Osteoblast (primary cell): ENCODE measurements around the gene ACBD6. TPM values are rescaled to one million over a fixed set of nuclear protein-coding genes. Genes with fewer than 3 reads are reported as not detected.

Experiments used
- DNase-seq: peaks from one replicate; pipeline ENCODE4 v3.0.0; 2011; ENCODE audit warnings: low spot score, mixed read lengths; ENCODE audit not compliant: insufficient read length; ENCODE audit errors: missing footprints
- H2AFZ ChIP-seq: 2 replicates; pipeline ENCODE4 v1.6.0; 2011; ENCODE audit warnings: mild to moderate bottlenecking, low read length
- H3K27ac ChIP-seq: 2 replicates; pipeline ENCODE4 v1.5.1; 2011; ENCODE audit warnings: mild to moderate bottlenecking, low read depth, low read length, moderate library complexity
- H3K27me3 ChIP-seq: 2 replicates; pipeline ENCODE4 v1.6.0; 2012; ENCODE audit warnings: mild to moderate bottlenecking, control low read depth, inconsistent platforms, low read length, moderate library complexity; ENCODE audit not compliant: insufficient read depth
- H3K36me3 ChIP-seq: 2 replicates; pipeline ENCODE4 v1.5.1; 2011; ENCODE audit warnings: mild to moderate bottlenecking, low read length, control low read depth, moderate library complexity; ENCODE audit not compliant: insufficient read depth
- H3K4me1 ChIP-seq: 2 replicates; pipeline ENCODE4 v1.5.1; 2011; ENCODE audit warnings: mild to moderate bottlenecking, low read length, control low read depth, moderate library complexity; ENCODE audit not compliant: insufficient read depth
- H3K4me2 ChIP-seq: 2 replicates; pipeline ENCODE4 v1.6.0; 2011; ENCODE audit warnings: mild to moderate bottlenecking, low read length; ENCODE audit not compliant: insufficient read depth
- H3K4me3 ChIP-seq: fragments of 200-600 bp; sonication (generic); 3 replicates; pipeline ENCODE4 v1.5.1; 2012; ENCODE audit warnings: mild to moderate bottlenecking, low read length, inconsistent platforms; ENCODE audit not compliant: insufficient read depth
- H3K79me2 ChIP-seq: 2 replicates; pipeline ENCODE4 v1.6.0; 2012; ENCODE audit warnings: mild to moderate bottlenecking, low read length, control low read depth, inconsistent platforms; ENCODE audit not compliant: insufficient read depth
- H3K9me3 ChIP-seq: 2 replicates; pipeline ENCODE4 v1.5.1; 2011; ENCODE audit warnings: low read depth, low read length, control low read depth
- H4K20me1 ChIP-seq: 2 replicates; pipeline ENCODE4 v1.6.0; 2012; ENCODE audit warnings: mild to moderate bottlenecking, low read length, control low read depth; ENCODE audit not compliant: insufficient read depth
- total RNA-seq: library from RNA; depleted of rRNA; stranded (reverse); fragments of >200 nt; gene quantifications from 2 replicates; pipeline ENCODE4 v1.2.3, GENCODE V29; 2012
- TF ChIP-seq, protein P1 (sequence below): IDR thresholded peaks from 2 replicates; pipeline ENCODE4 v1.5.1; 2011; ENCODE audit warnings: mild to moderate bottlenecking, low read depth, low read length, moderate library complexity; ENCODE audit errors: extremely low read depth

Gene ACBD6
- total RNA-seq, 1 donor: 55.7 TPM

DNA sequence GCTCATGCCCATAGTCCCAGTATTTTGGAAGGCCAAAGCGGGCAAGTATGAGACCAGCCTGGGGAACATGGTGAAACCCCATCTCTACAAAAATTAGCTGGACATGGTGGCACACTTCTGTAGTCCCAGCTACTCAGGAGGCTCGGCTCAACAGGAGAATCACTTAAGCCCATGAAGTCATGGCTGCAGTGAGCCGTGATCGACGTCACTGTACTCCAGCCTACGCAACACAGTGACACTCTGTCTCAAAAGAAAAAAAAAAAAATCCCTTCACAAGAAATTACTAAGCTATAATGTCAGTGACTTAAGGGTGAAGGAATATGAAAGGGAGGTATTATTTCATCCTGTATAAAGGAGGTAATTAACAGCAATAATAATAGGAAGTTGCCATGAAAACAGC, 99.8 kb downstream of the ACBD6 start:
- H3K4me3 ChIP-seq: no peak overlapping the region
- H3K4me1 ChIP-seq: no peaks in the 10 kb centered on the region
- no peak overlapping the region for H3K4me2 ChIP-seq
- TF ChIP-seq, protein P1, sequence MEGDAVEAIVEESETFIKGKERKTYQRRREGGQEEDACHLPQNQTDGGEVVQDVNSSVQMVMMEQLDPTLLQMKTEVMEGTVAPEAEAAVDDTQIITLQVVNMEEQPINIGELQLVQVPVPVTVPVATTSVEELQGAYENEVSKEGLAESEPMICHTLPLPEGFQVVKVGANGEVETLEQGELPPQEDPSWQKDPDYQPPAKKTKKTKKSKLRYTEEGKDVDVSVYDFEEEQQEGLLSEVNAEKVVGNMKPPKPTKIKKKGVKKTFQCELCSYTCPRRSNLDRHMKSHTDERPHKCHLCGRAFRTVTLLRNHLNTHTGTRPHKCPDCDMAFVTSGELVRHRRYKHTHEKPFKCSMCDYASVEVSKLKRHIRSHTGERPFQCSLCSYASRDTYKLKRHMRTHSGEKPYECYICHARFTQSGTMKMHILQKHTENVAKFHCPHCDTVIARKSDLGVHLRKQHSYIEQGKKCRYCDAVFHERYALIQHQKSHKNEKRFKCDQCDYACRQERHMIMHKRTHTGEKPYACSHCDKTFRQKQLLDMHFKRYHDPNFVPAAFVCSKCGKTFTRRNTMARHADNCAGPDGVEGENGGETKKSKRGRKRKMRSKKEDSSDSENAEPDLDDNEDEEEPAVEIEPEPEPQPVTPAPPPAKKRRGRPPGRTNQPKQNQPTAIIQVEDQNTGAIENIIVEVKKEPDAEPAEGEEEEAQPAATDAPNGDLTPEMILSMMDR: no peak
- H3K27me3 ChIP-seq: no peaks in the 10 kb centered on the region
- H4K20me1 ChIP-seq: no peaks in the 10 kb centered on the region
- no peaks in the 10 kb centered on the region for H3K9me3 ChIP-seq
- no peaks in the 10 kb centered on the region for H3K36me3 ChIP-seq
- H3K79me2 ChIP-seq: no peaks in the 10 kb centered on the region
- H2AFZ ChIP-seq: no peak overlapping the region
- DNase-seq: no peak
- no peak overlapping the region for H3K27ac ChIP-seq

DNA sequence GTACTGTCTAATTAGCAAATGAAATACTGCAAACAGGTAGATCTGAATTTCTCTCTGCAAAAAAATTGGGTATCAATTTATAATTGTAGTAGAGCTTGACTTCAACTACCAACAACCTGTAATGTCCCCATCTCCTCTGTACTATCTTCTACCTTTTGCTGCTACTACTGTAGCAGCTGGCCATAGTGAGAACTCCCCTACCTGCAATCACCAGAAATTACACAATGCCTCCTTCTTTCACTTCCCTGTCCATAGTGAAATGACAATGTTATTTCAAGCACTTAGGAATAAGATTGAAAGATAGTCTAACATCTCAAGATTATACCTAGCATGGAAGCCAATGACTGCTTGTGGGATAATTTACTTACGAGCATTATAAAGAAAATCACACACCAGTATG, 100.4 kb downstream of the ACBD6 start:
- no peaks in the 10 kb centered on the region for H3K4me1 ChIP-seq
- H3K9me3 ChIP-seq: no peaks in the 10 kb centered on the region
- no peaks in the 10 kb centered on the region for H3K36me3 ChIP-seq
- DNase-seq: no peak
- H3K4me2 ChIP-seq: no peak overlapping the region
- H3K4me3 ChIP-seq: no peak overlapping the region
- H3K27me3 ChIP-seq: no peaks in the 10 kb centered on the region
- TF ChIP-seq, protein P1: no peak
- H3K27ac ChIP-seq: no peak overlapping the region
- H2AFZ ChIP-seq: no peak overlapping the region
- H4K20me1 ChIP-seq: no peaks in the 10 kb centered on the region
- no peaks in the 10 kb centered on the region for H3K79me2 ChIP-seq

DNA sequence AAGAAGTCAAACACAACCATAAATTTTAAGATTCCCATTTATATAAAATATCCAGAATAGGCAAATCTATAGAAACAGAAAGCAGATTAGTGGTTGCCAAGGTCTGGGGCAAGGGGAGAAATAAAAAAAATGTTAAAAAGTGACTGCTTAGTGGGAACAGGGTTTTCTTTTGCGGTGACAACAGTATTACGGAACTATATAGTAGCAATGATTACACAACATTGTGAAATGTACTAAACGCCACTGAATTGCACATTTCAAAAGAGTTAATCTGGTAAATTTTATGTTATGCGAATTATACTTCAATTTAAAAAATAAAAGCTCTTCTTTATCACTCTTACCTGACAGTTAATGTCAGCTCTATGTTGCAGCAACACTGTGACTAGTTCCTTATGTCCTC, 105.2 kb downstream of the ACBD6 start:
- peaks cover 19% of the 10 kb centered on the region for H3K79me2 ChIP-seq
- TF ChIP-seq, protein P1: no peak
- no peak for DNase-seq

DNA sequence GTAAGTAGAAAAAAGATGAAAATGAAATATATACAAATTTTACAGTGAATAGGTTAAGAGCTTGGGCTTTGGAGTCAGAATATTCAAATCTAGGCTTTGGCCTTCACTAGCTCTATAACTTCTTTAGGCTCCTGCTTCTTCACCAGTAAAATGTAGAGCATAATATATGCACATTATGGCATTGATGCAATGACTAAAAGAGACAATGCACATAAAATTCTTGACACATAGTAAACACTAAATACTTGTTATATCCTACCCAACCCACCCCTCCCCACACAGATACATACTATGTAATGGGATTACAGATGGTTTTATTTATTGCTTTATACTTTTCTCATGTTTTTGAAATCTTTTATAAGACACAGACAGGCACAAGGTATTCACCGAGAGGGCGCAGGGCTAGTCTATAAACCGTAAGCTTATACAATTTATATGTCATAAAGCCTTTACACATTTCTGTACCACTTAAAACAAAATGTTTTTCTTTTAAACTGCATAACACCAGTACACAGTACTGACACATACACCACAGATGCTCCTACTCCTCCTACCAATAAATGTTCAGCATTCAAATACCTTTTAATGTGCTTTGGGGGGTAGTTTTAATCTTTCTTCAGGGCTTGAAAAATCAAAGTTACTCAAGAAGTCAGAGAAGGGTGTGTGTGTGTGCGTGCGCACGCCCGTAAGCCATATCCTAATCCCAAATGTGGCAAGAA, 109.8 kb downstream of the ACBD6 start:
- Histone ChIP-seq H3K27me3 (no peaks in the 10 kb centered on the region), H3K4me1 (no peaks in the 10 kb centered on the region), H4K20me1 (peaks cover 3% of the 10 kb centered on the region), H3K79me2 (peaks cover 23% of the 10 kb centered on the region), H2AFZ (no peak overlapping the region), H3K4me2 (no peak overlapping the region), H3K9me3 (no peaks in the 10 kb centered on the region), H3K4me3 (no peak overlapping the region), H3K27ac (no peak overlapping the region), H3K36me3 (no peaks in the 10 kb centered on the region)
- no peak for DNase-seq
- TF ChIP-seq, protein P1: no peak

More for the DNA sequence above, 105.2 kb downstream of the ACBD6 start:
- Histone ChIP-seq H3K4me2 (no peak overlapping the region), H3K4me1 (no peaks in the 10 kb centered on the region), H2AFZ (no peak overlapping the region), H4K20me1 (peaks cover 3% of the 10 kb centered on the region), H3K4me3 (no peak overlapping the region), H3K27me3 (no peaks in the 10 kb centered on the region), H3K27ac (no peak overlapping the region), H3K36me3 (no peaks in the 10 kb centered on the region), H3K9me3 (no peaks in the 10 kb centered on the region)
